ENCODE measurements around the gene CDCP2.

CDCP2 gene

GRCh38 chr1:54136269-54136896 is 16.4 kb downstream of the CDCP2 start:
- no peak for TF ChIP-seq CTCF (IDR thresholded peaks at IDR 0.05; ENCODE audit: low read depth, low read length)
- H3K4me3 ChIP-seq (ENCODE audit: low read depth, low read length), result no peak overlapping the region
- in situ Hi-C loops (cut with HindIII; ENCODE audit: low sequenced_read_pairs), result no loop called here
- DNase-seq (ENCODE audit: low read depth, low spot score), result no peak

- TF ChIP-seq CTCF (IDR thresholded peaks at IDR 0.05; ENCODE audit: low read depth, low read length), result no peak
- DNase-seq (ENCODE audit: low read depth, low spot score), result peak; percentile 56
- in situ Hi-C loops (cut with HindIII; ENCODE audit: low sequenced_read_pairs), result no loop called here
- H3K4me3 ChIP-seq (ENCODE audit: low read depth, low read length), result no peak overlapping the region
Measured at GRCh38 chr1:54135436-54136120, 17.2 kb downstream of the CDCP2 start.

- TF ChIP-seq CTCF (IDR thresholded peaks at IDR 0.05; ENCODE audit: low read depth, low read length), result no peak
- in situ Hi-C loops (cut with HindIII; ENCODE audit: low sequenced_read_pairs), result no loop called here
Measured at GRCh38 chr1:54134295-54134694, 18.5 kb downstream of the CDCP2 start.

GRCh38 chr1:54132495-54132894 is 20.3 kb downstream of the CDCP2 start:
- in situ Hi-C loops (cut with HindIII; ENCODE audit: low sequenced_read_pairs), result no loop called here
- H3K4me3 ChIP-seq (ENCODE audit: low read depth, low read length), result no peak overlapping the region
- TF ChIP-seq CTCF (IDR thresholded peaks at IDR 0.05; ENCODE audit: low read depth, low read length), result no peak
- DNase-seq (ENCODE audit: low read depth, low spot score), result no peak

More at GRCh38 chr1:54134295-54134694, 18.5 kb downstream of the CDCP2 start:
- no peak for DNase-seq (ENCODE audit: low read depth, low spot score)
- no peak overlapping the region for H3K4me3 ChIP-seq (ENCODE audit: low read depth, low read length)

- in situ Hi-C loops (cut with HindIII; ENCODE audit: low sequenced_read_pairs), result no loop called here
- TF ChIP-seq CTCF (IDR thresholded peaks at IDR 0.05; ENCODE audit: low read depth, low read length), result no peak
- no peak for DNase-seq (ENCODE audit: low read depth, low spot score)
- H3K4me3 ChIP-seq (ENCODE audit: low read depth, low read length), result no peak overlapping the region
Measured at GRCh38 chr1:54131419-54131818, 21.4 kb downstream of the CDCP2 start.

GRCh38 chr1:54129858-54130257 is 22.9 kb downstream of the CDCP2 start:
- in situ Hi-C loops (cut with HindIII; ENCODE audit: low sequenced_read_pairs), result no loop called here
- H3K4me3 ChIP-seq (ENCODE audit: low read depth, low read length), result no peak overlapping the region
- DNase-seq (ENCODE audit: low read depth, low spot score), result no peak
- TF ChIP-seq CTCF (IDR thresholded peaks at IDR 0.05; ENCODE audit: low read depth, low read length), result no peak
